NK-92 (cell line): ENCODE results near the gene IGFL1.
"Not testable (repeated sequence)": the region's sequence is repeated elsewhere in the genome, so short reads cannot be mapped to it uniquely, and the experiment has no call there.

Experiments used
- DNase-seq: peaks from one replicate; lab custom pipeline; 2025; ENCODE audit not compliant: unreplicated experiment; lab: John Stamatoyannopoulos, UW

IGFL1 gene

GRCh38 chr19:46229442-46229841 is at the start of gene IGFL1:
TSS of gene IGFL1 (plus strand) at chr19:46229742. CDS start at chr19:46229775, 33 bp downstream.
- no peak for DNase-seq

GRCh38 chr19:46180701-46181387 is 48.7 kb upstream of the IGFL1 start:
- no peak for DNase-seq

GRCh38 chr19:46181388-46181779 is 48.2 kb upstream of the IGFL1 start:
- no peak for DNase-seq

GRCh38 chr19:46182476-46182875 is 47.1 kb upstream of the IGFL1 start:
- DNase-seq: no peak

GRCh38 chr19:46184775-46185710 is 44.5 kb upstream of the IGFL1 start:
- DNase-seq: not testable (repeated sequence)

GRCh38 chr19:46186101-46186716 is 43.3 kb upstream of the IGFL1 start:
- DNase-seq: no peak

GRCh38 chr19:46186717-46187101 is 42.8 kb upstream of the IGFL1 start:
- DNase-seq: no peak

- DNase-seq: no peak
These were observed 39.3 kb upstream of the IGFL1 start for GRCh38 chr19:46189971-46190888.

- DNase-seq: no peak
These were observed 38.2 kb upstream of the IGFL1 start for GRCh38 chr19:46191356-46191755.

- no peak for DNase-seq
These were observed 37.6 kb upstream of the IGFL1 start for GRCh38 chr19:46191972-46192371.

- DNase-seq: not testable (repeated sequence)
These were observed 36.9 kb upstream of the IGFL1 start for GRCh38 chr19:46192626-46192991.

GRCh38 chr19:46192992-46193650 is 36.4 kb upstream of the IGFL1 start:
- no peak for DNase-seq

- no peak for DNase-seq
These were observed 35.9 kb upstream of the IGFL1 start for GRCh38 chr19:46193678-46194077.

GRCh38 chr19:46195104-46195503 is 34.4 kb upstream of the IGFL1 start:
- no peak for DNase-seq

- DNase-seq: not testable (repeated sequence)
These were observed 33.6 kb upstream of the IGFL1 start for GRCh38 chr19:46195919-46196318.

- DNase-seq: no peak
These were observed 33.0 kb upstream of the IGFL1 start for GRCh38 chr19:46196410-46197124.

GRCh38 chr19:46197314-46198070 is 32.0 kb upstream of the IGFL1 start:
- no peak for DNase-seq

- no peak for DNase-seq
These were observed 30.8 kb upstream of the IGFL1 start for GRCh38 chr19:46198756-46199155.
